ENCODE measurements around the gene KCNK3. TPM values are rescaled to one million over a fixed set of nuclear protein-coding genes. Genes with fewer than 3 reads are reported as not detected.

KCNK3 gene
- total and polyA plus RNA-seq, 2 of the 13 experiments (the other 11 are each of a cell fraction or from before 2014, with no cell fraction given) = not detected

GRCh38 chr2:26650713-26651469, 41.6 kb upstream of the KCNK3 start:
- POLR2A ChIA-PET = no interaction called here
- FAIRE-seq = no peak
- no peak overlapping the region for H3K27ac ChIP-seq (ENCODE audit: extremely low read length, insufficient read depth, low read length)

More at GRCh38 chr2:26650713-26651469, 41.6 kb upstream of the KCNK3 start:
- TF ChIP-seq ZKSCAN5 (CRISPR knock-in tag; IDR thresholded peaks at IDR 0.05) (no peak), GTF2F1 (IDR thresholded peaks at IDR 0.05; ENCODE audit: low read length) (no peak), YEATS4 (CRISPR knock-in tag; IDR thresholded peaks at IDR 0.05; ENCODE audit: borderline replicate concordance) (no peak), ZNF709 (CRISPR knock-in tag; IDR thresholded peaks at IDR 0.05) (no peak), MAFF (IDR thresholded peaks at IDR 0.05; ENCODE audit: low read depth, low read length) (no peak), JDP2 (CRISPR knock-in tag; IDR thresholded peaks at IDR 0.05; ENCODE audit: borderline replicate concordance) (no peak), ZNF556 (CRISPR knock-in tag; IDR thresholded peaks at IDR 0.05; ENCODE audit: borderline replicate concordance) (no peak), NCOA2 (CRISPR knock-in tag; IDR thresholded peaks at IDR 0.05) (no peak), SOX6 (IDR thresholded peaks at IDR 0.05) (no peak), SOX6 (CRISPR knock-in tag; IDR thresholded peaks at IDR 0.05) (no peak), ZNF17 (CRISPR knock-in tag; IDR thresholded peaks at IDR 0.05) (no peak), SIX1 (CRISPR knock-in tag; IDR thresholded peaks at IDR 0.05; ENCODE audit: borderline replicate concordance) (no peak), SALL1 (CRISPR knock-in tag; IDR thresholded peaks at IDR 0.05) (no peak), RNF219 (CRISPR knock-in tag; IDR thresholded peaks at IDR 0.05) (no peak), SIN3B (IDR thresholded peaks at IDR 0.05; ENCODE audit: low read length) (no peak), ZNF737 (CRISPR knock-in tag; IDR thresholded peaks at IDR 0.05; ENCODE audit: borderline replicate concordance) (no peak), CBFB (CRISPR knock-in tag; IDR thresholded peaks at IDR 0.05) (no peak), RAD21 (CRISPR knock-in tag; IDR thresholded peaks at IDR 0.05) (no peak), ZNF235 (CRISPR knock-in tag; IDR thresholded peaks at IDR 0.05; ENCODE audit: borderline replicate concordance) (no peak), BRCA1 (CRISPR knock-in tag; IDR thresholded peaks at IDR 0.05) (no peak), ARHGAP35 (CRISPR knock-in tag; IDR thresholded peaks at IDR 0.05; ENCODE audit: borderline replicate concordance) (no peak)
- WGBS (ENCODE audit: low lambda C conversion rate) = 29% methylated on average over 12 of the region's 12 CpGs
- Histone ChIP-seq H3K4me2 (ENCODE audit: low read depth, low read length) (no peak overlapping the region), H3K79me2 (ENCODE audit: insufficient read depth, low read length) (no peaks in the 10 kb centered on the region), H3K4me1 (ENCODE audit: insufficient read depth, low read length) (no peaks in the 10 kb centered on the region), H3K27me3 (ENCODE audit: control insufficient read depth in 1 of 2, insufficient read depth in 2 of 2, low read length in 2 of 2) (peaks cover 10 to 74% of the 10 kb centered on the region in 2 experiments), H3K9ac (ENCODE audit: insufficient read depth, low read depth, low read length) (no peak overlapping the region), H3K36me3 (replicated peaks in 1 of 2; ENCODE audit: control insufficient read depth in 1 of 2, insufficient read depth in 2 of 2, low read length in 2 of 2) (no peaks in the 10 kb centered on the region), H3K9me3 (ENCODE audit: low read length) (no peaks in the 10 kb centered on the region), H3K4me3 (replicated peaks in 1 of 3; ENCODE audit: insufficient read depth in 1 of 3, low read depth in 2 of 3, low read length in 3 of 3) (no peak overlapping the region), H4K20me1 (ENCODE audit: insufficient read depth, low read length) (no peaks in the 10 kb centered on the region), H2AFZ (ENCODE audit: low read length) (no peak overlapping the region)
- CTCF ChIA-PET (ENCODE audit: low intra/inter-chr PET ratio, low total read pairs) = no interaction called here
- DNase-seq (ENCODE audit: low spot score) (no peak), ATAC-seq (no peak)
- intact Hi-C loops (cut with micrococcal nuclease; ENCODE audit: unreplicated experiment) = no loop called here
- no TSS peak for BruUV-seq (replicated peaks)
- in situ Hi-C loops (cut with HindIII; ENCODE audit: extremely low pct_ligation_motif_present, low pct_unique_long_range_greater_than_20kb) = no loop called here

Data from HepG2 (cell line).